GM18511 (cell line): ENCODE results near the gene NCKAP5.
"Not testable (repeated sequence)": the region's sequence is repeated elsewhere in the genome, so short reads cannot be mapped to it uniquely, and the experiment has no call there.

Experiments used
- ATAC-seq: cut with Tn5 transposase; IDR thresholded peaks from one replicate; pipeline ENCODE4 v1.9.1; 2021; ENCODE audit warnings: mild to moderate bottlenecking, moderate library complexity; ENCODE audit not compliant: unreplicated experiment

The NCKAP5 gene

DNA sequence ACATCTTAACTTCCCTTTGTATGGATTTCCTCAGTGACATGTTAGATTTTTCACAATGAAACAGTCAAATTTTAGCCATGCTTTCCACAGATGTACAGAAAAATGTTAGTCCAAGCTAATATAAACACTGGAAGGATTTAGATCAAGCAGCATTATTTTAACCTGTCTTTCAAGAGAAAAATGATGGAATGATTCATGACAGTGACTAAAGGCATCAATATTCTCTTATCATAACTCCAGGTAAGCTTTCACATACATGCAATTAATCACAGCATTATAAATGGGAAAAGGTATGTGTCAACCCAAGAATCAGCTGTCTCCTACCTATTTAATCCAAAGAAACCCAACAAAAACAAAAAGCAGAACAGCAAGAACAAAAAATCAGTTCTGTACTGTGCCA is 92.7 kb downstream of the NCKAP5 start:
- ATAC-seq = no peak

DNA sequence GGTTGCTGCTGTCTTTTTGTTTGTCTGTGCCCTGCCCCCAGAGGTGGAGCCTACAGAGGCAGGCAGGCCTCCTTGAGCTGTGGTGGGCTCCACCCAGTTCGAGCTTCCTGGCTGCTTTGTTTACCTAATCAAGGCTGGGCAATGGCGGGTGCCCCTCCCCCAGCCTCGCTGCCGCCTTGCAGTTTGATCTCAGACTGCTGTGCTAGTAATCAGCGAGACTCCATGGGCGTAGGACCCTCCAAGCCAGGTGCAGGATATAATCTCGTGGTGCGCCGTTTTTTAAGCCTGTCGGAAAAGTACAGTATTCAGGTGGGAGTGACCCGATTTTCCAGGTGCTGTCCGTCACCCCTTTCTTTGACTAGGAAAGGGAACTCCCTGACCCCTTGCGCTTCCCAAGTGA is 97.8 kb downstream of the NCKAP5 start:
- not testable (repeated sequence) for ATAC-seq

DNA sequence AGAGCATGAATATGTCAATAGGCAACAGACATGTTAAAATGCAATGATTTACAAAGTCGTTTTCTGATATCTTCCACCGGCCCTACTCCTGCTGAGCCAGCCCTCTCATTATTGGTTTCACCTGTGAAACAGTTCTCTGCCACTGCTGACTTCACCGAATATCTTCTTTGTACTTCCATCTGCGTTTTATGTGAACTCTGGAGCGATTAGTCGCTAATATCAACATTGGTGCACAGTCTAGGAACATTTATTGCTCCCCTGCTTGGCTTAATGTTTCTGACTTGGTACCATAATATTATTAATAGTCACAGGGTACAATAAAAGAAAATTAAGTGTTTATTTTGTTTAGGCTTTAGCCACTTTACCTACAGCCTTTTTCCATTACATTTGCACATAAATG is 105.5 kb downstream of the NCKAP5 start:
- ATAC-seq = no peak

DNA sequence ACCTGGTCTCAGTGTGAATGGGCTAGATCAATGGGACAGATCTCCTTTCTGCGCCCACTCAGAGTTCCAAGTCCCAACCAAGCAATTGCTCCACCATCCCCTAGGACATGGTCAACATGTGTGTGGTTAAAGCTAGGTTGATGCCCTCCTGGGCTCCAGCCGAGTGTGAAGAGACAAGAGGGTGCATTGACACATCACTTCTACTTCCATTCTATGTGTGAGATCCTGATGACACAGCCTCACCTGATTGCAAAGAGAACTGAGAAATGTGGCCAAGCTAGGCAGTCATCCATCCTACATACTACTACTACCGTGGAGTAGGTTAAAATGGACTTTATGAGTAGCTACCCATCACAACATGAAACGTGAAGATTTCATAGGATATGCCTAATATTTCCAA is 106.8 kb downstream of the NCKAP5 start:
- ATAC-seq = peak; percentile 52

DNA sequence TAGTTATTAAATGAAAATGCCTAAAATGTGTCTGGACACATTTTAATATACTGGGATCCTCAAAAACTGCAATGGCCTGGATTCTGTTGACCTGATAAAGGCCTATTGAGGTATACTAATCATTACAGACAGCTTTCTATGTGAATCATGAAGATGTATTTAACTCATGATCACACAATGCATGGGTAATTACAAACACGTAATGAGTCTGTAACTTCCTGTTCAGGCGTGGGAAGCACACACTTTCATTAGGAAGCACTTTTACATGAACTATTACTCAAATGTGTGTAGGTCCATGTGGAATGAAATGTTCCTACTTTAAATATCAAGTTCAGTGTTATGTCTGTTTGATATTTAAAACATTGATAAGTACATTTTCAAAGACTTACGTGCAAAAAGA is 108.7 kb downstream of the NCKAP5 start:
- ATAC-seq = no peak

DNA sequence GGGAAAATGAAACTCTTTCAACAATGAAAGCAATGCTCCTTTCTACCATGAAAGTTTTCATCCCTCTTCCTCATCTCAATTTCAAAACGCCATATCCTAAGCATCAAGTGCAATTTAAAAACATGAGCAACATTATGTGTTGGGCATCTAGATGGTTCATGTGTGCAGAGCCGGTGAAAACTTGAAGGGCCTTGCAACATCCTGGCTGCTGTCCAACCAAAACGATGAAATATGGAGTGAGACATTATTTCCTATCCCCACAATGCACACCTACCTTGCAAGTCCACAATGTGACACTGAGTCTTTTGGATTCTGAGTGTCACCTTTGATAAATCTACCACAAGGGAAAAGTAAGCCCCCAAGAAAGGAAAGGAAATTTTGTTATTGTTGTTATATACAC is 110.0 kb downstream of the NCKAP5 start:
- no peak for ATAC-seq

DNA sequence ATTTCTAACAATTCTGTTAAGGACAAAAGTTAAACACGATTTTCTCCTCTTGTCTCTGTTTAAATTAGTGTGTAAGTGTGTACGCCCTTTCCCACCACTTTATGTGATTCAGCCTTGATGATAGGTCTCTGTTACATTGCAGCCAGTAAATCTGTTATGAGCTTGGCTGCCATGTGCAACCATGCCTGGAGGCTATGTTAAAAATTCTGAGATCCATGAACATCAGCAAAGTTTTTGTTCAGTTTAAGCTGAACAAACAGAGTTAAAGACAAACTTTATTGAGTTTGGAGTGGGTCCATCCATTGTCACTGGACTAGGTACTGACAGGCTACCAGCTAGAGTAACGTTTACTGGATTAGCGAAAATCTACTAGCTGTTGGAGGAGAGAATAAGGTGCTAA is 110.4 kb downstream of the NCKAP5 start:
- no peak for ATAC-seq

DNA sequence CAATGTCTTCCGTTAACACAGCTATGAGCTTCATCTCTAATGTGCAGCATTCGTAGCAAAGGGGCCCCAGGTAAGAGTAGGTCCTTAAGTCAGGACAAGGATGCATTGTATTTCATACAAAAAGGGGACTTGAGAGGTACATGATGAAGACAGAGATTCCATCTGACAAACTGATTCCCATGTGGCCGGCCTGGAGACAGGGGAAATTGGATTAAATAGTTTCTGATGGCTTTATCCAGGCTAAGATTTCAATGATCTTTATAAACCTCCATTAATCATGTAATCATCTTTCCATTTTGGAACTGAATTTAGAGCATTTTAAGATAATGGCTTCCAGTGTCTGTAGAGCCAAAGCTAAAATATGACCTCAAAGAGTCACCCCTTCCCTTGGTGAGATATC is 111.3 kb downstream of the NCKAP5 start:
- no peak for ATAC-seq

DNA sequence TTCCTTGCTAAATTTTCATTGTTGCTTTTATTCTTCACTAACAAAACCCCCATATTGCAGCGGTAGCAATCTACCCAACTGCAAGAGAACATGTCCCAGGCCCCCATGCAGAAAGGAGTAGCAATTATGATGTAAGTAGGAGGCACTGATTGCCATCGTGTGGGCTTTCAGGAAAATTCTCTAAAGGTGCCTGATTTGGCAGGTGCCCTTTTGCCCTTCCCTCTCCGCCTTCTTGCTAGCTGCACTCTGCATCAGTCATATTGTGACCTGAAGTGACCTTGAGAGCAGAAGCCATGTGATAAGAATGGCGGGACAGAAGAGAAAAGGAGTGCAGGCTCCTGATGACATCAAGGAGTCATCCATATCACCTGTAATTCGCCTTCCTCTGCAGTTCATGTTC is 112.1 kb downstream of the NCKAP5 start:
- no peak for ATAC-seq

DNA sequence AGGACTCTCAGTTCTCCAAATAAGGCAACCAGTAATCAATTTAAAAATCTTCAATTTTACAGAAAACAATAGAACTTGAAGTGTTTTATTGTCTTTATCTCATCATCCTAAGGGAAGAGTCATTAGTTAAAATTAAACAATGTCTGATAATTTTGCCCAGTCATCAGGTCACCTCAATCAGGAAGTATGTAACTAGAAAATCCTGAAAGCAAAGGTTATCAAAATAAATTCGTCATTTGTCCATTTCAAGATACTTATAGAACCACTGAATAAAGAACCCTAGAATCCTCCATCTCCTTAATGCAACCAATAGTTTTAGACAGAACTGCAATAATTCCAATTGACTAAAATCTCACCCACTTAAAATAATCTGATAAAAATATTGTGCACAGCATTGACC is 115.2 kb downstream of the NCKAP5 start:
- ATAC-seq = no peak

DNA sequence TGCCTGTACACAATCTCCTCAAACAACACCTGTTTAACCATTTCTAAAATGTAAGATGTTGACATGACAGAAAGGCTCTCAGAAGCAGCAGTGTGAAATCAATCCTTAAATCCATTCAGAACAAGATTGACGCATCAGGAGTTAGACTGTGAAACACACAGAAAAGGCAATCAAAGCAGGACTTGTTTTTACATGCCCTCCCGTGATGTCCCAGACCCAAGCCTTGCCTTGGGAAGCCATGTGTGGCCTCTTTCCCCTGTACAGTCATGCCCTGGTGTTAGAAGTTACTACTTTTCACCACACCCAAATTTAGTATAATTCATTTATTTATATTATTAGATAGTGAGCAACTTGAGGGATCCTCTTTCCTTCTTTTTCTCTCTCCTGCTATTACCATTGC is 115.7 kb downstream of the NCKAP5 start:
- ATAC-seq = no peak

DNA sequence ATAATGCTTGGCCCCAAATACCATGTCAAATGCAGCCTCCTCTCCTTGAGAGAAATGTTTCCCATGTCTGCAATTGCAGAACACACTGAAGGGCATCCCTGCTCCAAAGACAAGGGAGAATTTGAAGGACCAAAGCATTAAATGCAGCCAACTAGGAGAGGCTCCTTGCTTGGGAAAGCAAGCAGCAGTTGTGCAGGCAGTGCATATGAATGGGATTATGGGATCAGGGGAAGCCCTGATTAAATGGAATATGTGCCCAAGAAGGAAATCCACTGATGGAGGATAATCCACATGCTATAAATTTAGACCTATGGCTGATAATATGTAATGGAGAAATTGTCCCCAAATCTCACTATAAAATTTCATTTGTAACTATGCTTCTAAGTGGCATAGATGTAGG is 116.1 kb downstream of the NCKAP5 start:
- no peak for ATAC-seq

DNA sequence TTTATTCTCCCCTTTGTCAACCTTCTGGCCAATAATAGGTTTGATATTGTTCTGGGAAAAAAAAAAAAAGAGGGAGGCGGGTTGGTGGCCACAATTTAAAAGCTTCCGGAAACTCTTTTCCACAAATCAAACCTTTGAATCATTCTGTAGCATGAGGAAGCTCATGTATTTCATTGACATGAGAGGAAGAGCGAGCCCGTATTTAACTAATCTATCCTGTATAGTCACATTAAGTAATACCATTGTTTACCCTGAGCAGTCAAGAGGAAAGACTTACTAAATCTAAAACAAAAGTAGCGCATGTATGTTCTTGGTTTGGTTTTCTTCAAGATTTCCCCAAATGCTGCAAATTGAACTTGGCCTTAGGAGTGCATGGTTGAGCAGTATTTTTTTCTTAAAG is 120.1 kb downstream of the NCKAP5 start:
- no peak for ATAC-seq

DNA sequence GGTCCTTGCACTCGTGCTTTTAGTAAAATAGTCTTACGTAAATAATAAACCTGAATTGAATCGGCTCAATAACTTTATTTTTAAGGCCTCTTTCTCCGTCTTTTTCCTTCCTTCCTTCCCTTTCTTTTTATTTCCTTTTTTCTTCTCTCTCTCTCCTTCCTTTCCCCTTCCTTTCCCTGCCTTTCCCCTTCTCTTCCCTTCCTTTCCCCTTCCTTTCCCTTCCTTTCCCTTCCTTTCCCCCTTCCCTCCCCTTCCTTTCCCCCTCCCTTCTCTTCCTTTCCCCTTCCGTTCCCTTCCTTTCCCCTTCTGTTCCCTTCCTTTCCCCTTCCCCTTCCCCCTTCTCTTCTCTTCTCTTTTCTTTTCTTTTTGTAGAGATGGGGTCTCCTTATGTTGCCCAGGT is 121.0 kb downstream of the NCKAP5 start:
- no peak for ATAC-seq

DNA sequence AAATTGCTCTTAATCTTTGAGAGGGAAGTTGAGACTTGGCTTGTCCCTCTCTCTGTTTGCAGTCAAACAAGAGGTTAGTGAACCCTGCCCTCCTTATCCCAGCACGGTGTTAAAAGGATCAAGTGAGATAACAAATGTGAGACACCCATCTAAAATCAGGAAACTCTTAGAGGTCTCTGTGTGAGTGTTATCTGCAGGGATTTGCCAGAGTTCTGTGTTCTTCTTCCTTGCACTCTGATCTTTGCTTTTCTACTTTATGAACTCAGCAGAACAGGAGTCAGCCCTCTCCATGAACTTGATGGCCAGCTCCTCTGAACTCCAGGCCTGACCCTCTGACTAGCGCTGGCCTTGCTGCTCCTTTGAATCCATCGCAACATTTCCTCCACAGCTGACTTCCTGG is 123.8 kb downstream of the NCKAP5 start:
- no peak for ATAC-seq

DNA sequence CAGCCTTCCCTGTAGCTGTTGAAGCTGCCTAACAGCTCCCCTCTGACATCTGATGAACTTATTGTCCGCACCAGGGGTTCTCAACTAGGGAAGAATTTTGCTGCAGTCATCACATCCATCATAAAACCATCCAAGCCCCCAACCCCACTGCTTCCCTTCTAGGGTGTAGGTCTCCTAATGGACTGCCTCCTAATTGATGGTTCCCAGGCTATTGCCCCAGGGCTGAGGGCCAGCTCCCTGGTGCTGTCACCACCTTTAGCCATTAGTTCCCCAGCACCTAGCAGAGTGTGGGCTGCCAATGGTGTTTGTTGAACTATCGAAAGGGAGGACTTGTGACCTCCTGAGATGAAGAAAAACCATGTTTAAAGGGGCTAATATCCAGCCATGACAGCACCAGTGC is 125.9 kb downstream of the NCKAP5 start:
- no peak for ATAC-seq

DNA sequence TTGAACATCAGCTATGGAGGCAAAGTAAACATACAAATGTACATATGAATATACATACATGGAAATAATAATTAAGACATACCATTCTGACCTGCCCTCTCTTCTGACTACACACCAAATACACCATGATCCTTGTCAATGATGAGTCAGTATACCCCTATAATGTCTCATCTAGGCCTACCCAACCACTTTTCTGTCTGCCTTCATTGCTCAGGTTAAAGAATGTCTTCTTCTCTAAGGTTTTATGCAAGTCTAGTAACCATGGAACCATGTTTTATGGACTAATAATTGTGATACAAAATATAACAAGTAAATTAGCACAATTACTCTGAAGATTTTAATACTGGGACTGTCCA is 128.7 kb downstream of the NCKAP5 start:
- no peak for ATAC-seq

DNA sequence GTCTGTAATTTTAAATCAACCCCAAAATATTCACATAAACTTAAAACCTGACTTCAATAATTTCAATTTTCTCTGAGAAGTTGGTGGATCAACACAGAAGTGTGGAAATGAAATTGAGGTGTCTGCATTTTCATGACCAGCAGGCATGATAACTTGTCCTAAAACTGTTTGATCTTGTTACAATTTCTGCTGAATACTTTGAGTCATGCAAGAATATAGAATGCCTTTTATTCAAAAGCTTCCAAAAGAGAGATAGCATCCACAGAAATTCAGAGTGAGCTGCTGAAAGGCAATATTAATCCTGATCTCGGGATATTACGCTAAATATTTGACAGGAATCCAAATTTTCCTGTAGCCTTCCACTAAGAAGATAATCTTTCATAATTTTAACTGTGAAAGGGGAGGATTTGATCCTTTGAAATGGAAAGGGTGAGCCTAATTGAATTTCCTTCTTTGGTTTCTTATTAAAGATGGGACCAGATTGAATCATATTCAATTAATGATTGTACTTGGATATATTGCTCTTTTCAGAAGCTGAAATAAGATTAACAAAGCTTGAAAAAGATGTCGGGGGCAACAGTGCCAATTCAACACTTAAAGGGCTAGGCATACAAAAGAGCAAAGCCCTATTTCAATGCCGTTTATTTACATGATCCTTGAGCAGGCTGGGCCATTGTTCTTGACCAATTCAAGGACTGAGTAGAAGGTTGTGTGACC is 129.3 kb downstream of the NCKAP5 start:
- no peak for ATAC-seq

DNA sequence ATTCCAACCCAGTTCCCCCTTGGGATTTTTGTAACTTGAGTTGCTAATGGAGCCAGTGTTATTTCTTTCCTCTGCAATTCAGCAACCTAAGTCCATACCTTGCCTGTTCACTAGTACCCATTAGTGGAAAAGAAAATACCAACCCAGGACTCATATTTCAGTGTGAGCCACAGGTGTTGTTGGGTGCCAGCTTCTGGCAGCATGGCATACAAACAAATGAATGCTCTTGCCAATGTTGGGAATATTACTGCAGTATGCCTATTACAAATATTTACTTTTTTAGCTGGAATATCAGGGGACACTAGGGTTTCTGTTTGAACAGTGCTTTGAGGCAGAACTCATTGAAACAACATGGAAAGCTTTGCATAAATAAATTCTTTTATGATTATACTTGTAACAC is 130.2 kb downstream of the NCKAP5 start:
- ATAC-seq = no peak

DNA sequence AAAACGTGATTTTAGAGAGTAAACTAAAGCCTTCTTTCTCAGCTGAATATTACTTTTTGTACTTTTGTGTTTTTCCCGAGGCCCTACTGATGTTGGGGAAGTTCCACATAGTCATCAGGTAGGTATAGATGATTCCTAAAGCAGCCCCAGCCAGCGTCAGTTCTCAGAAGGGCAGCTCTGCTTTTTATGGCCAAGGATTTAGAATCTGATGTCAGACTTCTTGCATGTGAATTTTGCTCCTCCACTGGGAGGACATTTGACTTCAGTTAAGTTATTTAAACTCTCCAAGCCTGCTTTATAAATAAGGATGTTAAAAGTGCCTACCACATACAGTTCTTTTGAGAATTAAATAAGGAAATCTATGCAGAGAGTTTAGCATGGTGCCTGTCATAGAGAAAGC is 130.8 kb downstream of the NCKAP5 start:
- no peak for ATAC-seq

DNA sequence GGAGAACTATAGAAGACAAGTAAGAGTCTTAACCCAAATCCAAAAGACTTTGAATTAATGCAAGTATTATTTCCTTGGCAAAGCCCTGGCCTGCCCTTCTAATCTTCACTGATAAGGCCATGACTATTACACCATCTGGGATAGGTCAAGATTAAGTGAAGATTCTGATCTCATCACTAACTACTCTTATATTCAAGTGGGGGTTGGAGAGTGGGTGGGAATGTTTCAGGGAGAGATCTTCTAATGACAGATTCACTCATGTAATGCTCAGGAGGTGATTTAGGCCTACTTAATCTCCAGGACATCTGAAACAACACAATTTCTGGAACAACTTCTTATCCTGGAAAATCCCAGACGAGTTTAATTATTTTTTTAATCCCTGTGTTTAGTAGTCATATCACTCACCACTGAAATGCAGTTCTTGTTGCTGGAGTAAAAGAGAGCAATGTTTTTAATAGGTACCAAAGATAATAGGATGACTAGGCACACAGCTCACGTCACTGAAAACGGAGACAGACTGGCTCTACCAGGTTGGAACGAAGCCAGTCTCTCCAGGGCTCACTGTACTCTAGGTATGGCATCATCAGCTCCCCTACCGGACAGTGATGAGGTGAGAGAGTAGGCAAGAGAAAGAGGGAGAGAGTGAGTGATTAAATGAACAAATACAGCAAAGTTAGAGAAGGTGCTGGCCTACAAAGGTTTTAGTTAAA is 133.1 kb downstream of the NCKAP5 start:
- no peak for ATAC-seq

DNA sequence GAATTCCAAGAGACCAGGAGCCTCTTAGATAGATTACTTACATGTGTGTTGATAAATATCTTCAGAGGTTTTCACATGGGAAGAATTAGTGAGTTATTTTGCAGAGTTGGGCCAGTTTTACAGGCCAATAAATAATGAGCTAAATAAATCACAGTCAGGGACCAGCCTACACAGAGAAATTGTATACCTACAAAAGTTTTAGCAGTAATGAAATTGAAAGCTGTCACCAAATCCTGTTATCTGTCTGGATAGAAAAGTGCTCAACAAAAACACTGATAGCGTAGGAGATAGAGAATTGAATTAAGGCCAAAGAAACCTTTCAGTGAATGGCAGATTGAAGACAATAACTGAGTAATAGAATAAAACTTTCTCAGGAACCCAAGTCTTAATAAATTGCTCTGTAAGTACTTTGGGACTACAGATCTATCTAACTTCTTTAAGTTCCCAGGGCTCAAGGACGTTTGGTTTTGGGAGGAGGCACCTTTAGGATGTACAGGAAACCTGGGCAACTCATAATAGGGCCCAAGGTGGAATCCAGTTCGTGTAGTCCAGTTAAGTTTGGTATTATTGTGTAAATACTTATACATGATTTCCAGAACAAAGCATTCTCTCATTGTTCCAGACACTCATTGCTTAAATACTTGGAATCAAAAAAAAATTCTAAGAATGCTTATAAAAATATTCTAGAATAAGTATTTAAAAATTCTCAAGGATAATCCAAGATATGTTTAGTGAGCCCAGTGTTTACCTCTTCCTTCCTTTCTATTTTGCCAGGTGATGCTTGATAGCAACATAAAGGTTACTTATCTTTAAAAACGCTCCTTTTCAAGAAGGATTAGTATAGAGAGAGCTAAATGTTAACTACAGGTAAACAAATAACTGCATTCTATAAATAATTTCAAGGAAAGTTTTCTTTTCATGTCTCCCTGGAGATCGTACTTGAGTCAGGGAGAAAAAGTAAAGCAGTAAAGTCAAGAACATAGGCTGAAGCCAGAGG is 134.5 kb downstream of the NCKAP5 start:
- ATAC-seq = no peak
